GM19463 (cell line): ENCODE results near the gene ANXA5.

Source experiments
- ATAC-seq: cut with Tn5 transposase; IDR thresholded peaks from one replicate; pipeline ENCODE4 v1.9.1; 2021; ENCODE audit warnings: mild to moderate bottlenecking, moderate library complexity; ENCODE audit not compliant: unreplicated experiment

Gene ANXA5

GRCh38 chr4:121650741-121651140, 46.0 kb downstream of the ANXA5 start:
- no peak for ATAC-seq

- ATAC-seq, result no peak
These were observed 48.3 kb downstream of the ANXA5 start for GRCh38 chr4:121648516-121648915.

GRCh38 chr4:121642876-121643585, 53.7 kb downstream of the ANXA5 start:
- ATAC-seq, result no peak

- ATAC-seq, result no peak
These were observed 54.5 kb downstream of the ANXA5 start for GRCh38 chr4:121642292-121642691.

GRCh38 chr4:121633653-121634052, 63.1 kb downstream of the ANXA5 start:
- no peak for ATAC-seq

GRCh38 chr4:121632636-121633035, 64.1 kb downstream of the ANXA5 start:
- ATAC-seq, result no peak
